Neural progenitor cell (in vitro differentiated cells): ENCODE measurements around the gene NOS1AP.

Source experiments
- EZH2 ChIP-seq: fragments of 200-600 bp; sonication (generic); IDR thresholded peaks from 2 replicates; pipeline ENCODE4 v1.6.1; 2017; ENCODE audit warnings: antibody characterized with exemption, mild to moderate bottlenecking, moderate library complexity
- TF ChIP-seq, protein P1 (sequence below): fragments of 200-600 bp; sonication (generic); IDR thresholded peaks from 2 replicates; pipeline ENCODE4 v1.5.1; 2017; ENCODE audit warnings: antibody characterized with exemption, mild to moderate bottlenecking

DNA sequence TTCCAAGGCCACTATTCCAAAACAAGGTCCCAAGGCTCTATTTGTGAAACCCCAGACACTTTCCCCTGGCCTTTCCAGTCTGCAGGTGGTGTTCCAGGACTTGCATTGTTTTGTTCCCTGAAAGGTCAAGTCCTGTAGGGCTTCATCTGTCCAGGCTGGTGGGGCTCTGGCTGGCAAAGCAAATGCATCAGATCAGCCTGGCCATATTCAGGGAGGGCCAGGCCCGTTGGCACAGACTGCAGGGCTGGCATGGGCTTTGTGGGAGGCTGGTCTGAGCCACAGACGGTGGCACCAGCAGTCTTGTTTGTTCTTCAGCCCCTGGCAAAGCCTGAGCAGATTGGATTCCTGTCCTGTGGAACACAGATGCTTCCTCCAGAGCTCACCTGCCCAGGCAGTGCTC is 214.2 kb downstream of the NOS1AP start:
- TF ChIP-seq, protein P1, sequence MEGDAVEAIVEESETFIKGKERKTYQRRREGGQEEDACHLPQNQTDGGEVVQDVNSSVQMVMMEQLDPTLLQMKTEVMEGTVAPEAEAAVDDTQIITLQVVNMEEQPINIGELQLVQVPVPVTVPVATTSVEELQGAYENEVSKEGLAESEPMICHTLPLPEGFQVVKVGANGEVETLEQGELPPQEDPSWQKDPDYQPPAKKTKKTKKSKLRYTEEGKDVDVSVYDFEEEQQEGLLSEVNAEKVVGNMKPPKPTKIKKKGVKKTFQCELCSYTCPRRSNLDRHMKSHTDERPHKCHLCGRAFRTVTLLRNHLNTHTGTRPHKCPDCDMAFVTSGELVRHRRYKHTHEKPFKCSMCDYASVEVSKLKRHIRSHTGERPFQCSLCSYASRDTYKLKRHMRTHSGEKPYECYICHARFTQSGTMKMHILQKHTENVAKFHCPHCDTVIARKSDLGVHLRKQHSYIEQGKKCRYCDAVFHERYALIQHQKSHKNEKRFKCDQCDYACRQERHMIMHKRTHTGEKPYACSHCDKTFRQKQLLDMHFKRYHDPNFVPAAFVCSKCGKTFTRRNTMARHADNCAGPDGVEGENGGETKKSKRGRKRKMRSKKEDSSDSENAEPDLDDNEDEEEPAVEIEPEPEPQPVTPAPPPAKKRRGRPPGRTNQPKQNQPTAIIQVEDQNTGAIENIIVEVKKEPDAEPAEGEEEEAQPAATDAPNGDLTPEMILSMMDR, result no peak
- TF ChIP-seq EZH2, result no peak
